ELF-1 (cell line): ENCODE results near the gene OR4N5.
"Not testable (repeated sequence)": the region's sequence is repeated elsewhere in the genome, so short reads cannot be mapped to it uniquely, and the experiment has no call there.

Source experiments
- DNase-seq: peaks from one replicate; pipeline ENCODE4 v3.0.0-alpha.2; 2016; ENCODE audit warnings: low read depth, low spot score

The OR4N5 gene, protein sequence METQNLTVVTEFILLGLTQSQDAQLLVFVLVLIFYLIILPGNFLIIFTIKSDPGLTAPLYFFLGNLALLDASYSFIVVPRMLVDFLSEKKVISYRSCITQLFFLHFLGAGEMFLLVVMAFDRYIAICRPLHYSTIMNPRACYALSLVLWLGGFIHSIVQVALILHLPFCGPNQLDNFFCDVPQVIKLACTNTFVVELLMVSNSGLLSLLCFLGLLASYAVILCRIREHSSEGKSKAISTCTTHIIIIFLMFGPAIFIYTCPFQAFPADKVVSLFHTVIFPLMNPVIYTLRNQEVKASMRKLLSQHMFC

DNA sequence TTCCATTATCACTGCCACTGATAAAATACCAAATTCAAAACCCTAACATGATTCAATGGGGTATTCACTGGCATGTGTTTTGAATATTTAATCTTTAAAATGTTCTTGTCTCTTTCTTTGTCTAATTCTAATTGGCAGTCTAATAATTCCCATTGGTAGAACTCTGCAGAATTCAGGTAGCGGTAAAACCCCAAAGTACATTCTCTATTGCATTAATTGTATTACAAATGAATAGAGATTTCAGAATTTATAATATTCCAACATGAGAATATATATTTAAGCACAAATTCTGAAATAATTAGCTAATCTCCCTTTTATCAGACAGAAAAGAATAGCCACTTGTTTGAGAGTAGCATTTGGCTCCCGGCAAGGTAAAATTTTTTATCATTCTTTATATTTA lies at the start of gene OR4N5:
Gene OR4N5, plus strand, starts transcription at position 301 of the 400 bp plus-strand sequence. CDS start 4,916 bp downstream, outside the sequence.
- DNase-seq = no peak

DNA sequence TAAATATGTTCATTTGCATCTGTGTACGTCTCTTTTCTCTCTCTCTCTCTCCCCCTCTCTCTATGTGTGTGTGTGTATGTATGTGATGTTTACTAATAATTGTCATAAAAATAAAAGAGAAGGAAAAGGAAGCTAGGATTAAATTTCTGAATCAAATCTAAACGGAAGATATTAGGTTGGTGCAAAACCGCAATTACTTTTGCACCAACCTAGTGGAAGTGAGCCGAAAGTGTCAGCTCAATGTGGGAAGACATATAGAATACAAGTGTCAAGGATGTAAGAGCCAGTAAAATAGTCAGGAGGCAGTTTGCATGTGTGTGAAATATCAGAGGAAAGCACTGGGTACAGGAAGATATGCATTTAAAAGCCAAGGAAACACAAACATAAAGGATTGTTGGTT lies 46.6 kb upstream of the OR4N5 start:
- DNase-seq = no peak

DNA sequence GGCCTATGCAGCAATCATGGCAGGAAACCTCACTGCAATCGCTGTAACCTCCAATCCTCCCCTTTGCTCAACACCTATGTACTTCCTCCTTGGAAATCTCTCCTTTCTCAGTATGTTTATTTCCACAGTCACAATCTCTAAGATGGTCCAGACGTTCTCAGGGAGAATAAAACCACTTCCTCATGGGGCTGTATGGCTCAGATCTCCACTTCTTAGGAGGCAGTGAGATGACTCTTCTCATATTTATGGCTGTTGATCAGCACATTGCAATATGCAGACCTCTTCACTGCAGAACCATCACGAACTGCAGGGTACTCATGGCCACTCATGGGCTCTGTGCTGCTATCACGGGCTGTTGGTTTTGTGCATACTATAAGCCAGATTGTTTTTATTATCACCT lies 45.2 kb upstream of the OR4N5 start:
- DNase-seq = no peak

DNA sequence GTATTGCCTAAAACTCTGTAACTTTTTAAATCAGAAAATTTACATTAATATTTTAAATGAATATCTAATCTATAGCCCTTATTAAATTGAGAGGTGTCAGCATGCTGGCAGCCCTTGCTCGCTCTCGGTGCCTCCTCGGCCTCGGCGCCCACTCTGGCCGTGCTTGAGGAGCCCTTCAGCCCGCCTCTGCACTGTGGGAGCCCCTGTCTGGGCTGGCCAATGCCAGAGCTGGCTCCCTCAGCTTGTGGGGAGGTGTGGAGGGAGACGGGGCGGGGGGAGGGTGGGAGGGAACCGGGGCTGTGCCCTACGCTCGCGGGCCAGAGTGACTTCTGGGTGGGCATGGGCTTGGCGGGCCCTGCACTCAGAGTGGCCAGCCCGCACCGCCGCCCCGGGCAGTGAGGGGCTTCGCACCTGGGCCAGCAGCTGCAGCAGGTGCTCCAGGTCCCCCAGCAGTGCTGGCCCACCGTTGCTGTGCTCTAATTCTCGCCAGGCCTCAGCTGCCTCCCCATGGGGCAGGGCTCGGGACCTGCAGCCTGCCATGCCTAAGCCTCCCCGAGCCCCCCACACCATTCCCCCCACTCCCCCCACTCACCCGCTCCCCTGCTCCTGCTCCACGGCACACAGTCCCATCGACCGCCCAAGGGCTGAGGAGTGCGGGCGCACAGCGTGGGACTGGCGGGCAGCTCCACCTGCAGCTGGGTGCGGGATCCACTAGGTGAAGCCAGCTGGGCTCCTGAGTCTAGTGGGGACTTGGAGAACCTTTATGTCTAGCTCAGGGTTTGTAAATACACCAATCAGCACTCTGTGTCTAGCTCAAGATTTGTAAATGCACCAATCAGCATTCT lies 39.5 kb upstream of the OR4N5 start:
- not testable (repeated sequence) for DNase-seq

DNA sequence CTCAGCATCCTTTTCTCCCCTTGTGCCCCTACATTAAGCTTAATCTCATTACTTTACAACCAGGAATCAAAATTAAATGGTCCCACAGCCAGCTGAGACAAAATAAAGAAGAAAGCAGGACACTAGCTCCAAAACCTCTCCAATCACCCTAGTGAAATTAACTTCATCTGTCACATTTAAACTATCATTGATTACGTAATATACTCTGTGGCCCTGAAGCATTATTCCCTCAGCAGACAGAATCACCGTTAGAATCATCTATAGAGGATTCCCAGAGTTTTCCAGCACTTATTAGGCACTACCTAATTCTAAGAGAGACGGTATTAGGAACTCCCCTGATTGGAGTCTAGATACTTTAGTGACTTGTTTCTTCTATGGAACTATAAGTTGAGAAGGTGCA lies 28.2 kb upstream of the OR4N5 start, which contains the start of gene OR4K17:
Gene OR4K17, plus strand, starts transcription at position 302 of the 400 bp plus-strand sequence. CDS start 6,761 bp downstream, outside the sequence.
- DNase-seq = no peak

DNA sequence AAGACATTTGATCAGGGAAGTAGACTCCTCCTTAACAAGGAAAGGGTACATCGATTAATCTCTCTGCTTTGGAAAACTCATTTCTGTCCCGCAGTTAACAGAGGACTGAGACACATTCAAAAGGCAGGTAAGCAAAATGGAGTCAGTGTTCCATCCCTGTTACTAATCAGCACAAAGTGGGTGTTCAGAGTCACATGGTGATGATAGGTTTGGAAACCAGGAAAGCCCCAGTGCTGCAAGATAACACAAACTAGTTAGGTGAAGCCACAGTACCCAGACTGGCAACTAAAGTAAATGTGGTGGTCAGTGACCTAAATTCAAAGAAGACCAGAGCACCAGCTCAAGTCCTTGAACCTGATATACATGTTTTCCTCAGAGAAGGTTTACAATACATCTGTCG lies 26.3 kb upstream of the OR4N5 start:
- DNase-seq = no peak

DNA sequence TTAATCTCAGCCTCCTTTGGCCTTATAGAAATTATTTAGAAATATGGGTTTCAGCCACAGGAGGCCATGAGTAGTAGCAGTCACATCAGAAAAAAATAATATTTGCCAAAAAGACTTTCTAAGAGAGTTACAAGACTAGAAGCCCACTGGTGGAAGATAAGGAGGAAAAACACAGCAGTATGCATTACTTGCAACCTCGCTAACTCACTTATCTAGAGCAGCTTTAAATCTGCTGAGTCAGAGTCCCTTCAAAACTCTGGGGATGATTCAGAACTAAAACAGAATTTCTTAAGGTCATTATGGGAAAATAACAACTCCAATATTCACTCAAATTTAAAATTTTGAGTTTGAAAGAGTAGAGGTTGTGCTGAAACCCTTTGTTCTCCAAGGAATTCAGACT lies 21.9 kb upstream of the OR4N5 start:
- no peak for DNase-seq

DNA sequence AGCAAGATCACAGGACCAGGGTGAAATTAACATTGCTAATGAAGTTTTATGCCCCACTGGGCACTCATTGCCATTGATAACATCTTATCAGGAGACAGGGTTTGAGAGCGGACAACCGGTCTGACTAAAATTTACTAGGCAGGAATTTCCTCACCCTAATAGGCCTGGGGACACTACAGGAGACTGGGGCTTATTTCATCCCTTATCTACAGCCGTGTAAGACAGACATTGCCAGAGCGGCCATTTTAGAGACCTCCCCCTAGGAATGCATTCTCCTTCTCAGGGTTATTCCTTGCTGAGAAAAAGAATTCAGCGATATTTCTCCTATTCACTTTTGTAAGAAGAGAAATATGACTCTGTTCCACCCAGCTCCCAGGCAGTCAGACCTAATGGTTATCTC lies 19.8 kb upstream of the OR4N5 start:
- no peak for DNase-seq

DNA sequence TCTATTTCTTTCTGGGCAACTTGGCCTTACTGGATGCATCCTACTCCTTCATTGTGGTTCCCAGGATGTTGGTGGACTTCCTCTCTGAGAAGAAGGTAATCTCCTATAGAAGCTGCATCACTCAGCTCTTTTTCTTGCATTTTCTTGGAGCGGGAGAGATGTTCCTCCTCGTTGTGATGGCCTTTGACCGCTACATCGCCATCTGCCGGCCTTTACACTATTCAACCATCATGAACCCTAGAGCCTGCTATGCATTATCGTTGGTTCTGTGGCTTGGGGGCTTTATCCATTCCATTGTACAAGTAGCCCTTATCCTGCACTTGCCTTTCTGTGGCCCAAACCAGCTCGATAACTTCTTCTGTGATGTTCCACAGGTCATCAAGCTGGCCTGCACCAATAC lies 5.3 kb downstream of the OR4N5 start:
- DNase-seq = peak; percentile 2

DNA sequence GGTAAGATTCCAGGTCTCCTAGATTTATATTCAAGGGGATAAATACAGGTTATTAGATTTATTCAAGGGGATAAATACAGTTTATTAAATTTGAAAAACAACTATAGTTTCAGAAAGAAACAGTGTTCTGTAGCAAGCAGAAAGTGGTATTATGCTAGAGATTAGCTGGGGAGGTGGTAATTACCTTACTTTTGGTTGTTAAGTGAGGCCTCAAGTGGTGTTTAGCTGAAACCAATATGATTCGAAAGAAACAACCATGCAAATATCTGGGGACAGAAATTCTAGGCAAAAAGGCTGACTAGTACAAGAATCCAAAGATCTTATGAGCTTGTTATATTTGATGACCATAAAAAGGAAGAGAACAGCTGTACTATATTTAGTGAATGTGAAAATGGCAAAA lies 6.2 kb downstream of the OR4N5 start:
- DNase-seq = no peak

DNA sequence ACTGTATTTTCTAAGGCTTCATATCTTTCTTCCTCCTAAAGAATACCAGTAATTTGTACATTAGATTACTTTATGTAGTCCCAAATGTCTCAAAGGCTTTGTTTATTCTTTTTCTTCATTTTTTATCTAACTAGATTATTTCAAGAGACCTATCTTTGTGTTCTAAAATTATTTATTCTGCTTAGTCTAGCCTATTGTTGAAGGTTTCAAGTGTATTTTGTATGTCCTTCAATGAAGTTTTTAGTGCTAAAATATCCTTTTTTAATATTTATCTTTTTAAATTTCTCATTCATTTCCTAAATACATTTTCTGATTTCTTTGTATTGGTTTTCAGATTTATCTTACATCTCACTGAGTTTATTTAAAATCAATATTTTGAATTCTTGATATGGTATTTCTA lies 25.8 kb downstream of the OR4N5 start:
- no peak for DNase-seq

DNA sequence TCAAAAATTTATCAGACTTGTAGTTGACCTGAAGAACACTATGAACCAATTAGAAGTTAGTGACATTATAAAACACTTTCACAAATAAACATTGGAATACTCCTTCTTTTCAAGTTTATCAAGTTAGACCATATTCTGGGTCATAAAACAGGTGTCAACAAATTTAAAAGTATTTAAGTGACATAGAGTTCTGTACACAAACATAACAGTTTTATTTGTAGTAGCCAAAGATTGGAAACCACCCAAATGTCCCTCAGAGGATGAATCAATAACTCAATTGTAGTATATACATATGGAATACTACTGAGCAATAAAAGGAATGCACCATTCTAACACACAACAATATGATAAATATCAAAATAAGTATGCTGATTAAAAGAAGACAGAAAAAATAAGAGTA lies 28.5 kb downstream of the OR4N5 start:
- DNase-seq = no peak

DNA sequence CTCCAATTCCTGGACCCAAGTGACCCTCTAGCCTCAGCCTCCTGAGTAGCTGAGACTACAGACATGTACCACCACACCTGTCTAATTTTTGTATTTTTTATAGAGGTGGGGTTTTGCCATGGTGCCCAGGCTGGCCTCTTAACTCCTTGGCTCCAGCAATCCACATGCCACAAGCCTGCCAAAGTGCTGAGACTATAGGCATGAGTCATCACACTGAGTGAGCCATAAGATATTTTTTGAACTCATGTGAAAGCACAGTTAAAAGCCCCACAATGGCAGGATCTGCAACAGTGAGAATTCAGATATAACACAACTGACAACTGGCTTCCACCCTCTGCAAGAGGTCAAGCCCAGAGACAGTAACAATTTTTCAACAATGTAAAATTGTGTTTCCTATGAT lies 31.2 kb downstream of the OR4N5 start:
- not testable (repeated sequence) for DNase-seq

DNA sequence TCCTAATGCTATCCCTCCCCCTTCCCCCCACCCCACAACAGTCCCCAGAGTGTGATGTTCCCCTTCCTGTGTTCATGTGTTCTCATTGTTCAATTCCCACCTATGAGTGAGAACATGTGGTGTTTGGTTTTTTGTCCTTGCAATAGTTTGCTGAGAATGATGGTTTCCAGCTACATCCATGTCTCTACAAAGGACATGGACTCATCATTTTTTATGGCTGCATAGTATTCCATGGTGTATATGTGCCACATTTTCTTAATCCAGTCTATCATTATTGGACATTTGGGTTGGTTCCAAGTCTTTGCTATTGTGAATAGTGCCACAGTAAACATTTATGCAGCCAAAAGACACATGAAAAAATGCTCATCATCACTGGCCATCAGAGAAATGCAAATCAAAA lies 35.6 kb downstream of the OR4N5 start:
- DNase-seq = not testable (repeated sequence)

DNA sequence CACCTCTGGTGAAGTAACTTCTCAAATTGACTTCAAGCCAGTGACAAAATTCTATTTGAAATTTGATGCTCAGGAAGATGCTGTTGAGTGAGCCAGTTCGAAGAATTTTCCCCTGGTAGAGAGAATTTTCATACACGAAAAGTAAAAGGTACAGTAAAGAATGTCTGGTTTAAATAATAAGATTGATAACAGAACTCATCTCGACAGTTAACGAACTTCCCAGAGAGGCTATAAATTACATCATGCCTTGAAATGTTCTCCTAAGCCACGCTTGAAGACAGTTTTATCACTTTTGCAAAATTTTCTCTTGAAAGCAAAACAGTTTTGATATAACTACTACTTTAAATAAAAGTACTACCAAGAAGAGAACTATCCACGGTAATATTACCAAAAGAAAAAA lies 37.7 kb downstream of the OR4N5 start:
- no peak for DNase-seq

DNA sequence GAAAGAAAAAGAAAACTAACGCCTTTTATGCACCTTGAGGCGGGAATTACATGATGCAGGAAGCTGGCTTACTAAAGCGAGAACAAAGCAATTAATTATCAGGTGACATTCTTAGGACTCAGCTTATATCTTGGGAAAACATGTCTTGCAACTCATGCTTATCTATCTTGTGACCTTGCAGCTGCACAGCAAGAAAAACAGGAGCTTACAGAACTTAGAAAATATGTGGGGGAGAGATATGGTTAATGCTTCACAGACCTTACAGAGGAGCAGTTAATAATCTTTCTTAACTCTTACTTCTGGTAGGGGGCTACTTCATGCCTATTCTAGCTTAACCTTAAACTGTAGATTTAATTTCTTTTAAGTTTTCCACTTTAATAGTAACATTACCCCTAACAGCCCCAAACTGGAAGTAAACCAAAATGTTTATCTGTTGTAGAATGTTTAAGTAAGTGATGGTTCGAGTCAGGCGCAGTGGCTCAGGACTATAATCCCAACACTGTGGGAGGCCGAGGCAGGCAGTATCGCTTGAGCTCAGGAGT lies 38.9 kb downstream of the OR4N5 start:
- DNase-seq = no peak

DNA sequence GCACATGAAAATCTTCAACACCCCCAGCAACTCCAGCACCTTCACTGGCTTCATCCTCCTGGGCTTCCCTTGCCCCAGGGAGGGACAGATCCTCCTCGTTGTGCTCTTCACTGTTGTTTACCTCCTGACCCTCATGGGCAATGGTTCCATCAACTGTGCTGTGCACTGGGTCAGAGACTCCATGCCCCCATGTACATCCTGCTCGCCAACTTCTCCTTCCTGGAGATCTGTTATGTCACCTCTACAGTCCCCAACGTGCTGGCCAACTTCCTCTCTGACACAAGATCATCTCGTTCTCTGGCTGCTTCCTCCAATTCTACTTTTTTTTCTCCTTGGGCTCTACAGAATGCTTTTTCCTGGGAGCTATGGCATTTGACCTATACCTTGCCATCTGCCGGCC lies 40.6 kb downstream of the OR4N5 start:
- DNase-seq = no peak

DNA sequence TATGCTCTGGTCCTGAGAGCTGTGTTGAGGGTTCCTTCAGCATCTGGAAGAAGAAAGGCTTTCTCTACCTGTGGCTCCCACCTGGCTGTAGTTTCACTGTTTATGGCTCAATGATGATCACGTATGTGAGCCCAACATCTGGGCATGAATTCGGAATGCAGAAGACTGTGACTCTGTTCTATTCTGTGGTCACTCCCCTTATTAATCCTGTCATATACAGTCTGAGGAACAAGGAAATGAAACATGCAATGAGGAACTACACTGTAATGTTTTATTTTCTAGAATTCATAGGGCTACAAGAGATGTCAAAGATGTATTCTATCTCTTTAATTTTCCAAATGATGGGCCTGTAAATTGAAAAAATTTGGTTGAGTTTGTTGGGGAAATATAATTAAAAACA lies 41.3 kb downstream of the OR4N5 start:
- no peak for DNase-seq

DNA sequence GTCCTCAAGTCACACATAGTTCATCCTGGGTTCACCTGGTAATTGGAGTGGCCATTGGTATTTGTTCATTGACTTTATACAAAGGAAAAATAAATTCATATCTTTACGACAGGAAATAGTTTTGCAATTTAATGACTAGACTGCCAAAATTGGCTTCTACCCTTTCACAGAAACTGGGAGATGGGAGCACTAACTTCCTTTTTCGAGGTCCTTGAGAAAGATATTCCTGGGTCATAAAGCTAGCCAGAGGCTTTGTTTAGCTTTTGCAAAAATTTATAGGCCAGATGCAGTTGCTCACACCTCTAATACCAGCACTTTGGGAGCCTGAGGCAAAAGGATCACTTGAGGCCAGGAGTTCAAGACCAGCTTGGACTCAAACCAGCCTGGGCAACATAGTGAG lies 41.9 kb downstream of the OR4N5 start:
- DNase-seq = no peak

DNA sequence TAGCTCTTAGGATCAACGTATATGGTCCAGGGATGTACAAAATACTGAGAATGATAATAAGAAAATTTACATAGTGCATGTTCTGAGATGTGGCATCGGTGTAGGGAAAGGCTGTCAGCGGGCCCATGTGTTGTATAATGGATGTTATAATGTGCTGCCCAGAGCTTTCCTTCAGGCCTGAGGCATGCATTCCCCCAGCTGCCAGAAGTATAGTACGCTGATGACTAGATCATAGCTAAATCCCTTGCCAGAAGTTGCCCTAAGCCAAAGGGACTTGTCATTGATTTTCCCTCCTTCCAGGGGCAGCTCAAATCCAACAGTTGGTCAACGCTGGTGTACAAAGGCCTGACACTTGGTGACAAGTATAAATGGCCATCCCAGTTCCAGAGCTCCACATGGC lies 45.6 kb downstream of the OR4N5 start:
- DNase-seq = no peak

DNA sequence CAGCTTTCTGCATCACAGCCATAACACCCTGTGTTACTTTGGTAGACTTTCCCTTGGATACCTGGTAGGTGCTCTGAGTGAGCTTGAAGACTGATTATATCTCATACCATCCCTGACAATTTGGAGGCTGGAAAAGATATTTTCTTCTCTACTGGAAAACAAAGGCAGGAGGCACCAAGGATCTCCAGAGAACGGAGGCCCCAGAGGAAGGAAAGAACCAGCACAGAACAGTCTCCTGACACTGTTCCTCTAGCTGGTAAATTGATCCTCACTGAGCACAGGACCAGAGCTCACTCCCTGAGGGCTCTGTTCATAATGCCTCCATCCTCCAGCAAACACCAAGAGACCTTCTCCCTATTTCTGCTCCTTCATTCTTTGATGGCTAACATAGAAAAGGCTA lies 52.0 kb downstream of the OR4N5 start, which contains the start of gene OR11G2:
Gene OR11G2, plus strand, starts transcription at position 301 of the 400 bp plus-strand sequence. CDS start 6,542 bp downstream, outside the sequence.
- DNase-seq = no peak

DNA sequence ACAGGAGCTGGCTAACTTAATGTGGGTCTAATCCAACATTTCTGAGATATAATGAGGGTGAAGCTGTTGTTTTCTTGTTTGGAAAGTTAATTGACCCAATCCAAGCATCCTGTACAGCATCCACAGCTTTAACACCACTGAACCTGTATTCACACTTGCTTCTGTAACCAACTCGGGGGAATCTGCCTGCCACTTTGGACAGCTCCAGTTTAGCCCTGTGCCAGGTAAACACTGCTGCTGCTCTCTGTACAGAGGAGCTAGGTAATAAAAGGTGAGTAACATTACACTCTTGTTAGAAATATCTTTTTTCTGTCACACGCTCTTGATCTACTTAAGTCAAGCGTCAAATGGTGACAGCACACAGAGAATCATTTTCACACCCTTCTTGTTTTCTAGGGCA lies 52.8 kb downstream of the OR4N5 start:
- no peak for DNase-seq

DNA sequence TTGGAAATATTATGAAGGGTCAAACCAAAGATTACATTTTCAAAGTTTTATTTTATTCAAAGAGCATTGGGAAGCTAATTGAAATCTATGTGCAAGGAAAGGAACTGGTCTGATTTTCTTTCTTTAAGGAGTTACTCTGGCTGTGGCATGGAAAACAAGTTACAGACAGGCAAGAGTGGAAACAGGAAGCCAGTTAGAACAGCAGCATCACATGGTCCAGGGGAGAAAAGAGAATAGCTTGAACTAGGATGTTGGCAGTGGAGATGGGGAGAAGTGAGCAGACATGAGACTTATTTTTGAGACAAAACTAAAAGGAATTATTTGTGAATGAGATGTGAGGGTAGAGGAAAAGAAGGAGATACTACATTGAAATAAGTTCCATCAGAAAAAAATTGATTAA lies 55.5 kb downstream of the OR4N5 start:
- DNase-seq = no peak
